22Rv1 (cell line): ENCODE results near the gene PXT1.
"Not testable (repeated sequence)": the region's sequence is repeated elsewhere in the genome, so short reads cannot be mapped to it uniquely, and the experiment has no call there.

Experiments
- H3K27ac ChIP-seq: fragments of 450-650 bp; 2 replicates; pipeline ENCODE4 v1.5.1; 2017
- ZFX ChIP-seq: fragments of 450-650 bp; IDR thresholded peaks from 2 replicates; pipeline ENCODE4 v1.6.1; 2017; ENCODE audit warnings: antibody characterized with exemption, borderline replicate concordance
- TF ChIP-seq, protein P1 (sequence below): fragments of 450-650 bp; IDR thresholded peaks from 2 replicates; pipeline ENCODE4 v1.5.1; 2017; ENCODE audit warnings: mild to moderate bottlenecking

Gene PXT1, protein sequence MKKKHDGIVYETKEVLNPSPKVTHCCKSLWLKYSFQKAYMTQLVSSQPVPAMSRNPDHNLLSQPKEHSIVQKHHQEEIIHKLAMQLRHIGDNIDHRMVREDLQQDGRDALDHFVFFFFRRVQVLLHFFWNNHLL

DNA sequence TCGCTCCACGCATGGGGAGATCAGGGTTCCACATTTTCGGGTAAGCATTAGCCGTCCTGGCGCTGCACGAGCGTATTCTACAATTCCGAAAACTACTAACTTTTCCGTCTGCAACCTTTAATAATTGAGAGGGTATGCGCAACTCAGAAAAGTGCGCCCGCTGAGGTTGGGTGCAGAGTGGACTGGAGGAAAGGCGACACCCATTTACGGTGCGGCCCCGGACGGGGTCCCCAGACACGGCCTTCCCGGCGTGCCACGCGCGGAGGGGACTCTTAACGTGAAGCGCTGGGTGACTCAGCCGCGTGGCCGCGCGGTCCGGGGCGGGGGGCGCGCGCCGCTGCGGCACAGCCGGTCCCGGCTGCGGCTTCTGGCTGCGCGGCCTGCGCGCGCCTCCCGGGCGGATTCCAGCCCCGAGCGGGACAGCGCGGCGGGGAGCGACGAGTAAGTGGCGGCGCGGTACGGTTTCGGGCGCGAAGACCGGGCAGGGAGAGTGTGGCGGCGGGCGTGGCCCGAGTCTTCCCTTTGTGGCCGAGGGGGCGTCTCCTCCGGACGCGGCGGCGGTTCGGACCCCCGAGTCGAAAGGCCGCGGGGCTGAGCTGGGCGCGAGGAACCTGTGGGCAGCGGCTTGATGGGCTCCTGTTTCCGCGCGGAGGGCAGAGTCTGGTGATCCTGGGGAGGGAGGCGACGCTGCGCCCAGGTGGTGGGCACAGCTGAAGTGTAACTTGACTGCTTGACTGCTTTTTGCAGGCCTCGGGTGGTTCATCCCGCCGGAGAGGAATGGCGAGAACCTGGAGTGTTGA is at the start of gene PXT1, which contains the start of gene KCTD20:
TSS of gene PXT1 (minus strand) at position 184 of the 800 bp plus-strand sequence. CDS start 16,772 bp downstream, outside the sequence.
TSS of gene KCTD20 (plus strand) at position 330 of the 800 bp plus-strand sequence. CDS start 27,098 bp downstream, outside the sequence.
- TF ChIP-seq, protein P1, sequence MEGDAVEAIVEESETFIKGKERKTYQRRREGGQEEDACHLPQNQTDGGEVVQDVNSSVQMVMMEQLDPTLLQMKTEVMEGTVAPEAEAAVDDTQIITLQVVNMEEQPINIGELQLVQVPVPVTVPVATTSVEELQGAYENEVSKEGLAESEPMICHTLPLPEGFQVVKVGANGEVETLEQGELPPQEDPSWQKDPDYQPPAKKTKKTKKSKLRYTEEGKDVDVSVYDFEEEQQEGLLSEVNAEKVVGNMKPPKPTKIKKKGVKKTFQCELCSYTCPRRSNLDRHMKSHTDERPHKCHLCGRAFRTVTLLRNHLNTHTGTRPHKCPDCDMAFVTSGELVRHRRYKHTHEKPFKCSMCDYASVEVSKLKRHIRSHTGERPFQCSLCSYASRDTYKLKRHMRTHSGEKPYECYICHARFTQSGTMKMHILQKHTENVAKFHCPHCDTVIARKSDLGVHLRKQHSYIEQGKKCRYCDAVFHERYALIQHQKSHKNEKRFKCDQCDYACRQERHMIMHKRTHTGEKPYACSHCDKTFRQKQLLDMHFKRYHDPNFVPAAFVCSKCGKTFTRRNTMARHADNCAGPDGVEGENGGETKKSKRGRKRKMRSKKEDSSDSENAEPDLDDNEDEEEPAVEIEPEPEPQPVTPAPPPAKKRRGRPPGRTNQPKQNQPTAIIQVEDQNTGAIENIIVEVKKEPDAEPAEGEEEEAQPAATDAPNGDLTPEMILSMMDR: no peak
- no peak for TF ChIP-seq ZFX
- peak within 1 kb of the TSS; percentile 91 for H3K27ac ChIP-seq

DNA sequence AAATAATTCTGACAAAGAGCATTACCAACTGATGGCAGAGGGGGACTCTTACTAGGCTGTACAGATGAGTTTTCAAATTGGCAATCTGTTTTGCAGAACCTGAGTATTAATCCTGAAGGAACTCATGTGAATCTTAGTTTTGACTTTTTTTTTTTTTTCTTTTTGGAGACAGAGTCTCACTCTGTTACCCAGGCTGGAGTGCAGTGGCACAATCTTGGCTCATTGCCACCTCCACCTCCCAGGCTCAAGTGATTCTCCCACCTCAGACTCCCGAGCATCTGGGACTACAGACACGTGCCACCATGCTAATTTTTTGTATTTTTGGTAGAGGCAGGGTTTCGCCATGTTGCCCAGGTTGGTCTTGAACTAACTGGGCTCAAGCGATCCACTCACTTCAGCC is 49.4 kb upstream of the PXT1 start:
- TF ChIP-seq, protein P1: no peak
- TF ChIP-seq ZFX: no peak
- H3K27ac ChIP-seq: no peak overlapping the region

DNA sequence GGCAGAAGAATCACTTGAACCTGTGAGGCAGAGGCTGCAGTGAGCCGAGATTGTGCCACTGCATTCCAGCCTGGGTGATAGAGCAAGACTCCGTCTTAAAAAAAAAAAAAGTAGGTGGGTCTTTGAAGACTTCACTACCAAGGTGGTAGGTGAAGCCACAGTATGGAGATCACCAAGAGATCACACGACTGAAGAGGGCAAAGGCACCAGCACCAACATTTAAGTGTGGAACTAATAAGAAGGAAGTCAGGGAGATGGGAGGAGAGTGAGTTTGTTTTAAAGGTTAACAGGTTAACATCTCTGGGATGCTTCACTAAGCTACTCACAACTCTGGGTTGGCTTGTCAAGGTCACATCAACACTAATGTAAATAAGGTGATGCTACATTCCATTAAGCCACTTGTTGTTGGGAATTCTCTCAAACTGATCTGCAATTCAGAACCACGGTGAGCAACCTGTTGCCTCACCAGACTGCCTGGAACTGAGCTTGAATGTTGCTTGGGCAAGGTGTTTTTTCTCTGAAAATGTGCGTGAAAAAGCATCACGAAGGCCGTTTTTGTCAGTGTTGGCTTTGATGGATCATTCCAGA is 48.8 kb upstream of the PXT1 start:
- no peak for TF ChIP-seq ZFX
- TF ChIP-seq, protein P1: no peak
- H3K27ac ChIP-seq: no peak overlapping the region

DNA sequence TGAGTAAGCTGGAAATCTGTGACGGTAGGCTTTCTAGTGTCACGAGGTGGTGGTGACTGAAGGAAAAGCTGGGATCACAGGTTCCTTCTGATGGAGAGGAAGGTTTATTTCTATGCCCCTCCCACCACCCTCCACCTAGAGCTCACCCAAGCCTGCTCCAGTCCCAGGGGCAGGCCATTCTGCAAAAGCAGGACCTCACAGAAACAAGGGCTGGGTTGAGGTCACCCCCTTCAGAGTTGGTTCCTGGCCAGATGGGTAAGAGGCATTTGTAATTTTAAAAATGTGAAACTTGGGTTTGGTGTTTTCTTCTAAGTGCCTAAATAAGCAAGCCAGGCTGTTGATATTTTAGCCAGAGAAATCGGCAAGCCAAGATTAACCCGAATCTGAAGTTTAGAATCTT is 46.8 kb upstream of the PXT1 start:
- no peak for TF ChIP-seq ZFX
- TF ChIP-seq, protein P1: no peak
- no peak overlapping the region for H3K27ac ChIP-seq

DNA sequence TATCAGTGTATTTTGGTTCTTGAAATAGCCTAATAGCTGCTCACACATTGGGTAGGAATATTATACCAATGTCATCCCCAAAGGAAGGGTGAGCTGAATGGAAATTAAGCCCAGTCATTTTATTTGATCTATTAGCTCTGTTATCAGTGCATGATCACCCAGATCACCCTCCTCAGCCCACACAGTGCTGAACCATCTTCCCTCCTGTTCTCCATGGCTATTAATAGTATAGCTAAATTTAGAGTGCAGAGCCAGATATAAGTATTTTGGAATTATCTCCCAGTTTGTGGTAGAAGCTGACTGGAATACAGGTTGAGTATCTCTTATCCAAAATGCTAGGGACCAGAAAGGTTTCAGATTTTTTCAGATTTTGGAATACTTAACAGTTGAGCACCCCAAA is 45.6 kb upstream of the PXT1 start:
- no peak overlapping the region for H3K27ac ChIP-seq
- no peak for TF ChIP-seq ZFX
- TF ChIP-seq, protein P1: no peak

DNA sequence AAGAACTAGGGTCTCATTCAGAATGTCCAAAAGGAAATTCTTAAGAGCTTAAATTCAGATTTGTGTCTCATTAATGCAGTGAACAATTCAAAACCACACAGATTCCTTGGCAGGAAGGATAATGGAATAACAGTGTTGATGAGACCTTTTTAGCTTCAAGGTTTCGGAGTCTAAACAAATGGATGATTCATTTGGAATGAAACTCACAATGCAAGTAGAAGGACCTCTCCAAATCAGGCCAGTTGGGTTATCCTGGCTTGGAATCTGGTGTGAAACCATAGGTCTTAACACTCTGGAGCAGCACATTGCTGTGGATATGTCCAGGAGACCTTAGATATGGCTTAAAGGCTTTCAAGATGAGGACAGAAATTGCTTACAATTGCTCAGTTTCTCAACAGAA is 45.0 kb upstream of the PXT1 start:
- no peak overlapping the region for H3K27ac ChIP-seq
- TF ChIP-seq ZFX: no peak
- TF ChIP-seq, protein P1: no peak

DNA sequence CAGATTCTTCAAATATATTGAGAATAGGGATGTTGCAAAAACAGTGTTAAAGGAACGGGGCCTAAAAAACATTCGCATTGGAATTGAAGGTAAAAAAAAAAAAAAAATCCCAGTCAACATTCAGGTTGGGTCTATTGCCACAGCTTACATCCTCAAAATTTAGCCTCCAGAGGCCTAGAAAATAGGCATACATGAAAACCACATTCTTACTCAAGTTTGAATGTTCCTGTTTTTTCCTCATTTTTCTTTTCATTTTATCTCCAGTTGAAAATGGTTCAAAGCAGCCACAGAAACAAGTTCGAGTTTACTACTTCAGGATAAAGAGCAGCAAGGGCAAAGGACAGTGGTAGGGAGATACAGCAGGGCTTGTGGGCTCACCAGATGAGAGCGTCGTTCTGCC is 42.1 kb upstream of the PXT1 start:
- H3K27ac ChIP-seq: no peak overlapping the region; the same call in 1 of the 2 replicates
- TF ChIP-seq ZFX: no peak
- TF ChIP-seq, protein P1: no peak

DNA sequence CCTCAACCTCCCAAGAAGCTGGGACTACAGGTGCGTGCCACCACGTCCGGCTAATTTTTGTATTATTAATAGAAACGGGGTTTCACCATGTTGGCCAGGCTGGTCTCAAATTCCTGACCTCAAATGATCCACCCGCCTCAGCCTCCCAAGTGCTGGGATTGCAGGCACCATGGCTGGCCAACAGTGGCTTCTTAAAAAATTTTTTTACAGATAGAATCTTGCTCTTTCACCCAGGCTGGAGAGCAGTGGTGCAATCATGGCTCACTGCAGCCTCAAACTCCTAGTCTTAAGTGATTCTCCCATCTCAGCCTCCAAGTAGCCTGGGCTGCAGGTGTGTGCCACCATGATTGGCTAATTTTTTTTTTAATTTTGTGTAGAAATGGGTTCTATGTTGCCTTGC is 40.7 kb upstream of the PXT1 start:
- H3K27ac ChIP-seq: not testable (repeated sequence)
